ENCODE measurements around the gene IVD.

IVD gene

DNA sequence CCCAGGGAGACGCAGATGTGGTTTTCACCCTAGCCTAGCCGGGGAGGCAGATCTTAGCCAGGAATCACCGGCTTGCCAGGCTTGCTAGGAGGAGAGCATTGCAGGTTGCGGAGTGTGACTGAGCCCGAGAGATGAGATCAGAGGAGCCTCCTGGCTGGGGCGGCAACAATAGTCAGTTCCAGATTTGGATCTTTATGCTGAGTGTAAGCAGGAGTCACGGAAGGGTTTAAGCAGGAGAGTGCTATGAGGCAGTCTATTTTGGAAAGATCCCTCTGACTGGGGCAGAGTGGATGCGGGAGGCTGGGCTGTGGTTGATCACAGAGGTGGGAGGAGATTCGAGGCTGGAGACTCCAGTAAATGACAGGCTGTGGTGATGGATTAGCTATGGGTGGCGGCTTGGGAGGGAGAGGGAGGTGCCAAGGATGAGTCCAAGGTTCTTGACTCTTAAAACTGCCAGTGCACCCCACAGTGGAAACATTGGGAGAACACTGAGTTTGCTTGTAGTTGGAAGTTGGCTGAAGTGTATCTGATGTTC is 24.7 kb downstream of the IVD start:
- H3K4me3 ChIP-seq (ENCODE audit: severe bottlenecking): no peak overlapping the region

DNA sequence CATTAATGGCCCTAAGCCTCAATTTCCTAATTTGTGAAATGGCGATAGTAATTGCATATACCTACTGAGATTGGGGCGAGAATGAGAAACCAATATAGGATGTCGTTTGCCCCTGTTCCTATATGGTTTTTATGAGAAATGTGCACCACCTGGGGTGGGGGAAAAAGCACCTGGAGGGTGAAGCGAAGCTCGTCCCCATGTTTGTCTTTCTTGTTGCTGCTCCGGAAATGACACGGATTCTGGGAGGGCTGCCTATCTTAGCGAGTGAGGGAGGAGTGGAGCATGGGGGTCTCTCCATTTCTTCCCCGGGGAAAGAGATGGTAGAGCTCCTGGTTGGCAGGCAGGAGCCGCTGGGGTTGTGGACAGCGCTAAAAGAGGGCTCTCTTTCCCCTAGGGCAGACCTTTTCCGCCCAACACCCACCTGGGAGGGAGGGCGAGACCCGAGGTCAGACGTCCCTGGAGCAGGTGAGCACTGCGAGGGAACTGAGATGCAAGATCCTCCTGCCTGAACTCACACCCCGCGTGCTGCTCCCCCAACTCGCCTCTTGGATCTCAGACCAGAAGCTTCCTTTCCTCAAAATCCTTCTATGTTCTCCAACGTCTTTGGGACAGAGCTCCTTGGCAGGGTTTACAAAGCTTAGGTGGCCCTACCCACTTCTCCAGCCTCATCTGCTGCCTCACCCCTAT is 29.6 kb downstream of the IVD start:
- TF ChIP-seq, protein P1, sequence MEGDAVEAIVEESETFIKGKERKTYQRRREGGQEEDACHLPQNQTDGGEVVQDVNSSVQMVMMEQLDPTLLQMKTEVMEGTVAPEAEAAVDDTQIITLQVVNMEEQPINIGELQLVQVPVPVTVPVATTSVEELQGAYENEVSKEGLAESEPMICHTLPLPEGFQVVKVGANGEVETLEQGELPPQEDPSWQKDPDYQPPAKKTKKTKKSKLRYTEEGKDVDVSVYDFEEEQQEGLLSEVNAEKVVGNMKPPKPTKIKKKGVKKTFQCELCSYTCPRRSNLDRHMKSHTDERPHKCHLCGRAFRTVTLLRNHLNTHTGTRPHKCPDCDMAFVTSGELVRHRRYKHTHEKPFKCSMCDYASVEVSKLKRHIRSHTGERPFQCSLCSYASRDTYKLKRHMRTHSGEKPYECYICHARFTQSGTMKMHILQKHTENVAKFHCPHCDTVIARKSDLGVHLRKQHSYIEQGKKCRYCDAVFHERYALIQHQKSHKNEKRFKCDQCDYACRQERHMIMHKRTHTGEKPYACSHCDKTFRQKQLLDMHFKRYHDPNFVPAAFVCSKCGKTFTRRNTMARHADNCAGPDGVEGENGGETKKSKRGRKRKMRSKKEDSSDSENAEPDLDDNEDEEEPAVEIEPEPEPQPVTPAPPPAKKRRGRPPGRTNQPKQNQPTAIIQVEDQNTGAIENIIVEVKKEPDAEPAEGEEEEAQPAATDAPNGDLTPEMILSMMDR (IDR thresholded peaks at IDR 0.05; ENCODE audit: poor library complexity, severe bottlenecking): no peak
- Histone ChIP-seq H3K9me3 (ENCODE audit: severe bottlenecking) (no peaks in the 10 kb centered on the region), H3K36me3 (ENCODE audit: low read depth) (no peaks in the 10 kb centered on the region), H3K4me3 (ENCODE audit: severe bottlenecking) (no peak overlapping the region), H3K4me1 (ENCODE audit: insufficient read depth, poor library complexity, severe bottlenecking) (no peaks in the 10 kb centered on the region), H3K27me3 (ENCODE audit: insufficient read depth, poor library complexity, severe bottlenecking) (peaks cover 30% of the 10 kb centered on the region), H3K27ac (ENCODE audit: poor library complexity, severe bottlenecking) (no peak overlapping the region)
- peak; percentile 64 for DNase-seq (ENCODE audit: low spot score)
- no peak for ATAC-seq (ENCODE audit: low read depth)

More for the DNA sequence above, 24.7 kb downstream of the IVD start:
- TF ChIP-seq, protein P1 (IDR thresholded peaks at IDR 0.05; ENCODE audit: poor library complexity, severe bottlenecking): no peak
- Histone ChIP-seq H3K9me3 (ENCODE audit: severe bottlenecking) (no peaks in the 10 kb centered on the region), H3K36me3 (ENCODE audit: low read depth) (no peaks in the 10 kb centered on the region), H3K27me3 (ENCODE audit: insufficient read depth, poor library complexity, severe bottlenecking) (peaks cover 9% of the 10 kb centered on the region), H3K27ac (ENCODE audit: poor library complexity, severe bottlenecking) (no peak overlapping the region), H3K4me1 (ENCODE audit: insufficient read depth, poor library complexity, severe bottlenecking) (no peaks in the 10 kb centered on the region)
- DNase-seq (ENCODE audit: low spot score) (no peak), ATAC-seq (ENCODE audit: low read depth) (peak; percentile 67)

GRCh38 chr15:40435710-40436089 is 30.1 kb downstream of the IVD start:
- ATAC-seq (ENCODE audit: low read depth) (no peak), DNase-seq (ENCODE audit: low spot score) (peak; percentile 69)
- peak overlapping the region; percentile 10 for H3K4me3 ChIP-seq (ENCODE audit: severe bottlenecking)
- peaks cover 30% of the 10 kb centered on the region for H3K27me3 ChIP-seq (ENCODE audit: insufficient read depth, poor library complexity, severe bottlenecking)
- no peaks in the 10 kb centered on the region for H3K36me3 ChIP-seq (ENCODE audit: low read depth)
- no peaks in the 10 kb centered on the region for H3K9me3 ChIP-seq (ENCODE audit: severe bottlenecking)
- no peak overlapping the region for H3K27ac ChIP-seq (ENCODE audit: poor library complexity, severe bottlenecking)
- TF ChIP-seq, protein P1 (IDR thresholded peaks at IDR 0.05; ENCODE audit: poor library complexity, severe bottlenecking): no peak
- no peaks in the 10 kb centered on the region for H3K4me1 ChIP-seq (ENCODE audit: insufficient read depth, poor library complexity, severe bottlenecking)

DNA sequence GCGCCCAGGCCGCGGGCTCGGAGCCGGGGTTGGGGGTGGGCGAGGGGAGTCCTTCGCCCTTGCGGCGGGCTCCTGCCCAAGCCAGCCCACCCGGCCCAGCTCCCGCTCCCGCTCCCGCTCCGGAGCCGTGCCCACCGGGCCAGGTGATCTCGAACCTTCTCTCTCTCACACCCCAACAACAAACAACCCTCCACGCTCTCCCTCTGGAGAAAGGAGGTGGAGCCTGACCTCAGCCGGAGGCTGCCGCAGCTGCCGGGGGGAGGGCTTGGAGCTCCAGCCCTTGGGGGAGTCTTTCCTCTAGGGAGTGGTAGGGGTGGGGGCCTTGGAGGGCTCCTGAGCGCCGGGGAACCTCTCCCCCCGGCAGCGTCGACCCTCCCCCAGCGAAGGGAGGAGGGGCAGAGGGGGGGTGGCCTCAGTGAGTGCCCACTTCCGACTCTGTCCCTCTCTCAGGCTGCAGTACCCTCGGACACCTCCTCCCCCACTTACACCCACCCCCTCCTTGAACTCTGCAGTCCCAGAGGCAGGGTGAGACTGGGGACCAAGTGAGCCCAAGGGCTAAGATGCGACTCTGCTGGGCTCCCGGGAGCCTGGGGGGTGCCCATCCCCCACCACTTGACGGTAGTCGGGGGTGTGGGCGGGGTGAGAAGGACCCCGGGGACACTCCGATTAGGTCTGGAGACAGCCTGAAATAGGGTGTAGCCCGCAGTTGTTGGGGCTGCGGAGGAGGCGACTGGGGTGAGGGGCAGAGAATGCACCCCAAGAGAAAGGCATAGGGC is 30.7 kb downstream of the IVD start:
- H3K27ac ChIP-seq (ENCODE audit: poor library complexity, severe bottlenecking): no peak overlapping the region
- H3K9me3 ChIP-seq (ENCODE audit: severe bottlenecking): no peaks in the 10 kb centered on the region
- no peaks in the 10 kb centered on the region for H3K36me3 ChIP-seq (ENCODE audit: low read depth)
- TF ChIP-seq, protein P1 (IDR thresholded peaks at IDR 0.05; ENCODE audit: poor library complexity, severe bottlenecking): no peak
- peak overlapping the region; percentile 10 for H3K4me3 ChIP-seq (ENCODE audit: severe bottlenecking)
- ATAC-seq (ENCODE audit: low read depth) (no peak), DNase-seq (ENCODE audit: low spot score) (peak; percentile 56)
- H3K27me3 ChIP-seq (ENCODE audit: insufficient read depth, poor library complexity, severe bottlenecking): peaks cover 30% of the 10 kb centered on the region
- no peaks in the 10 kb centered on the region for H3K4me1 ChIP-seq (ENCODE audit: insufficient read depth, poor library complexity, severe bottlenecking)
